Measurements from ENCODE around the gene PXMP2. TPM values are rescaled to one million over a fixed set of nuclear protein-coding genes. Genes with fewer than 3 reads are reported as not detected.

The PXMP2 gene
- total and polyA plus RNA-seq, 2 of the 8 experiments (the other 6 are each of a cell fraction or from before 2014, with no cell fraction given): 13.8 to 15.1 TPM

GRCh38 chr12:132687211-132688164 is at the start of gene PXMP2, which contains the start of gene POLE (continued):
- TF ChIP-seq CTCF (IDR thresholded peaks at IDR 0.05; ENCODE audit: control extremely low read depth in 1 of 3, insufficient read depth in 1 of 3, low read depth in 1 of 3, low read length in 3 of 3) (no peak), RFX5 (IDR thresholded peaks at IDR 0.05; ENCODE audit: borderline replicate concordance, low read depth, low read length) (no peak), TBP (IDR thresholded peaks at IDR 0.05; ENCODE audit: low read depth, low read length) (peak; percentile 79), CREB1 (IDR thresholded peaks at IDR 0.05) (peak; percentile 69; the same call in 1 of the 2 replicates), EZH2 (IDR thresholded peaks at IDR 0.05; ENCODE audit: low read depth, low read length, severe bottlenecking) (no peak), MAX (IDR thresholded peaks at IDR 0.05) (peak; percentile 40; the same call in 1 of the 2 replicates), PHF8 (conservative IDR thresholded peaks at IDR 0.05; ENCODE audit: low read depth, low read length) (peak; percentile 74), POU5F1 (IDR thresholded peaks at IDR 0.05; ENCODE audit: low read depth, low read length) (no peak), TCF12 (IDR thresholded peaks at IDR 0.05; ENCODE audit: low read depth, low read length) (no peak), SRF (IDR thresholded peaks at IDR 0.05; ENCODE audit: low read depth, low read length) (peak; percentile 6; the same call in 1 of the 2 replicates), POLR2AphosphoS5 (IDR thresholded peaks at IDR 0.05; ENCODE audit: low read depth, low read length) (peak; percentile 89), MAFK (IDR thresholded peaks at IDR 0.05; ENCODE audit: low read depth, low read length) (no peak), JUND (IDR thresholded peaks at IDR 0.05; ENCODE audit: low read length) (no peak), TAF1 (IDR thresholded peaks at IDR 0.05; ENCODE audit: low read depth, low read length) (peak; percentile 93), GTF2F1 (IDR thresholded peaks at IDR 0.05; ENCODE audit: borderline replicate concordance, low read depth, low read length) (0 out of 2 replicates have a peak, but pooled peaks have one; percentile 6), CTBP2 (IDR thresholded peaks at IDR 0.05; ENCODE audit: borderline replicate concordance, insufficient read depth, insufficient read length, low read length) (no peak), SUZ12 (IDR thresholded peaks at IDR 0.05; ENCODE audit: low read length) (no peak), BACH1 (IDR thresholded peaks at IDR 0.05; ENCODE audit: low read length) (no peak), RXRA (IDR thresholded peaks at IDR 0.05; ENCODE audit: insufficient read depth, low read depth, low read length) (no peak)
- TF ChIP-seq, protein P1, sequence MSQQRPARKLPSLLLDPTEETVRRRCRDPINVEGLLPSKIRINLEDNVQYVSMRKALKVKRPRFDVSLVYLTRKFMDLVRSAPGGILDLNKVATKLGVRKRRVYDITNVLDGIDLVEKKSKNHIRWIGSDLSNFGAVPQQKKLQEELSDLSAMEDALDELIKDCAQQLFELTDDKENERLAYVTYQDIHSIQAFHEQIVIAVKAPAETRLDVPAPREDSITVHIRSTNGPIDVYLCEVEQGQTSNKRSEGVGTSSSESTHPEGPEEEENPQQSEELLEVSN (IDR thresholded peaks at IDR 0.05): peak; percentile 73
